Kidney (tissue), 14 donors: ENCODE measurements around the gene ECHS1. TPM values are rescaled to one million over a fixed set of nuclear protein-coding genes. Genes with fewer than 3 reads are reported as not detected.

Experiments used
- DNase-seq, 5 donors: peaks; one replicate each; pipeline ENCODE4 v3.0.0-alpha.2; 2013 to 2020
- FAIRE-seq: peaks from 2 replicates; lab custom pipeline; 2012; peaks lifted over from hg19 to GRCh38; lab: Jason Lieb, UNC
- H3K27ac ChIP-seq, 2 donors: one replicate each; pipeline ENCODE4 v1.7.0; 2013; ENCODE audit warnings: low read depth in 2 of 2, low read length in 2 of 2, inconsistent platforms in 1 of 2
- H3K27me3 ChIP-seq: one replicate; pipeline ENCODE4 v1.7.1; 2013; ENCODE audit warnings: low read length, inconsistent platforms; ENCODE audit not compliant: control insufficient read depth, insufficient read depth
- H3K36me3 ChIP-seq, 3 donors: one replicate each; pipeline versions ENCODE4 v1.7.0 to v1.7.1; 2013; ENCODE audit warnings: low read length in 3 of 3, control low read depth in 1 of 3, inconsistent platforms in 1 of 3; ENCODE audit not compliant: insufficient read depth in 3 of 3, control insufficient read depth in 2 of 3
- H3K4me1 ChIP-seq, 3 donors: one replicate each; pipeline versions ENCODE4 v1.7.0 to v1.7.1; 2013; ENCODE audit warnings: low read length in 3 of 3, inconsistent platforms in 1 of 3, low read depth in 1 of 3; ENCODE audit not compliant: control insufficient read depth in 2 of 3, insufficient read depth in 2 of 3
- H3K4me3 ChIP-seq, 3 donors: one replicate each; pipeline versions ENCODE4 v1.7.0 to v1.8.1; 2013; ENCODE audit warnings: low read length in 3 of 3, control low read depth in 1 of 3, inconsistent platforms in 1 of 3
- H3K9ac ChIP-seq, 3 donors: one replicate each; pipeline versions ENCODE4 v1.7.0 to v1.7.1; 2013; ENCODE audit warnings: low read length in 3 of 3, control low read depth in 1 of 3, inconsistent platforms in 1 of 3
- H3K9me3 ChIP-seq, 3 donors: one replicate each; pipeline versions ENCODE4 v1.7.0 to v1.7.1; 2013; ENCODE audit warnings: low read length in 3 of 3, control low read depth in 1 of 3, inconsistent platforms in 1 of 3; ENCODE audit not compliant: control insufficient read depth in 2 of 3, insufficient read depth in 1 of 3
- intact Hi-C: fragments of 100-400 bp; cut with DNase I; formaldehyde crosslinking; loops from one replicate; pipeline ENCODE4 v1.11.1; 2022
- polyA plus RNA-seq: library from polyadenylated mRNA; stranded (reverse); fragments of 350-450 nt; fragmentation: Illumina TruSeq; extraction: RNeasy Lipid Tissue Mini Kit (QIAGEN cat#74804); gene quantifications from one replicate; pipeline ENCODE4 v1.2.3, GENCODE V29; 2014; ENCODE audit warnings: low read depth, low replicate concordance; ENCODE audit not compliant: insufficient read depth
- total RNA-seq: library from RNA; stranded (reverse); fragmentation: NEBNext Ultra II Directional; extraction: Animal tissue kit (Norgen Biotek cat#: 25700); gene quantifications from one replicate; pipeline ENCODE4 v1.2.1, GENCODE V29; 2021
- TF ChIP-seq, protein P1 (sequence below): IDR thresholded peaks from 3 replicates; pipeline ENCODE4 v1.5.1; 2012; ENCODE audit warnings: mild to moderate bottlenecking, moderate library complexity, borderline replicate concordance; ENCODE audit not compliant: insufficient read depth; ENCODE audit errors: extremely low read depth
- donor health status: control.
- donor health status: control.
- donor health status: control.
- donor health status: control.
- donor health status: control.
- donor health status: DM: yes; HTN: yes; CAD: no.
- donor health status: Normal renal cell carcinoma (clear cell type).

ECHS1 gene
- total and polyA plus RNA-seq, 2 donors from 2014 or later, result 85.6 to 599 TPM

DNA sequence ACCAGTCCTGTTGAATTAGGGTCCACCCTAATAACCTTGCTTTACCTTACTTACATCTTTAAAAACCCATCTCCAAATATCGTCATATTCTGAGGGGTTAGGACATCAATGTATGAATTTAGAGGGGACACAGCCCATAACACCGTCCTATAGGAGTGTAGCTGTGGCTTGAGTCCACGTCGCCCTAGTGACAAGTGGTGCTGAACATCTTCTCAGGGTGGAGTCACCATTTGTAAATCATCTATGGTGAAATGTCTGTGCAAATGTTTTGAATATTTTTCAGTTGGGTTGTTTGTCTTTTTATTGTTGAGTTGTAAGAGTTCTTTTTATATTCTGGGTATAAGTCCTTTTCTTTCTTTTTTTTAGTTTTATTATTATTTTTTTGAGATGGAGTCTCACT, 31.2 kb downstream of the ECHS1 start:
- intact Hi-C loops, result no loop called here
- H3K36me3 ChIP-seq, result no peaks in the 10 kb centered on the region
- H3K9ac ChIP-seq, result no peak overlapping the region
- H3K9me3 ChIP-seq, result no peaks in the 10 kb centered on the region
- H3K4me3 ChIP-seq, result no peak overlapping the region
- FAIRE-seq (no peak), DNase-seq (no peak)
- no peak overlapping the region for H3K27ac ChIP-seq
- H3K4me1 ChIP-seq, result no peaks in the 10 kb centered on the region
- TF ChIP-seq, protein P1, sequence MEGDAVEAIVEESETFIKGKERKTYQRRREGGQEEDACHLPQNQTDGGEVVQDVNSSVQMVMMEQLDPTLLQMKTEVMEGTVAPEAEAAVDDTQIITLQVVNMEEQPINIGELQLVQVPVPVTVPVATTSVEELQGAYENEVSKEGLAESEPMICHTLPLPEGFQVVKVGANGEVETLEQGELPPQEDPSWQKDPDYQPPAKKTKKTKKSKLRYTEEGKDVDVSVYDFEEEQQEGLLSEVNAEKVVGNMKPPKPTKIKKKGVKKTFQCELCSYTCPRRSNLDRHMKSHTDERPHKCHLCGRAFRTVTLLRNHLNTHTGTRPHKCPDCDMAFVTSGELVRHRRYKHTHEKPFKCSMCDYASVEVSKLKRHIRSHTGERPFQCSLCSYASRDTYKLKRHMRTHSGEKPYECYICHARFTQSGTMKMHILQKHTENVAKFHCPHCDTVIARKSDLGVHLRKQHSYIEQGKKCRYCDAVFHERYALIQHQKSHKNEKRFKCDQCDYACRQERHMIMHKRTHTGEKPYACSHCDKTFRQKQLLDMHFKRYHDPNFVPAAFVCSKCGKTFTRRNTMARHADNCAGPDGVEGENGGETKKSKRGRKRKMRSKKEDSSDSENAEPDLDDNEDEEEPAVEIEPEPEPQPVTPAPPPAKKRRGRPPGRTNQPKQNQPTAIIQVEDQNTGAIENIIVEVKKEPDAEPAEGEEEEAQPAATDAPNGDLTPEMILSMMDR, result no peak
- peaks cover 8% of the 10 kb centered on the region for H3K27me3 ChIP-seq

DNA sequence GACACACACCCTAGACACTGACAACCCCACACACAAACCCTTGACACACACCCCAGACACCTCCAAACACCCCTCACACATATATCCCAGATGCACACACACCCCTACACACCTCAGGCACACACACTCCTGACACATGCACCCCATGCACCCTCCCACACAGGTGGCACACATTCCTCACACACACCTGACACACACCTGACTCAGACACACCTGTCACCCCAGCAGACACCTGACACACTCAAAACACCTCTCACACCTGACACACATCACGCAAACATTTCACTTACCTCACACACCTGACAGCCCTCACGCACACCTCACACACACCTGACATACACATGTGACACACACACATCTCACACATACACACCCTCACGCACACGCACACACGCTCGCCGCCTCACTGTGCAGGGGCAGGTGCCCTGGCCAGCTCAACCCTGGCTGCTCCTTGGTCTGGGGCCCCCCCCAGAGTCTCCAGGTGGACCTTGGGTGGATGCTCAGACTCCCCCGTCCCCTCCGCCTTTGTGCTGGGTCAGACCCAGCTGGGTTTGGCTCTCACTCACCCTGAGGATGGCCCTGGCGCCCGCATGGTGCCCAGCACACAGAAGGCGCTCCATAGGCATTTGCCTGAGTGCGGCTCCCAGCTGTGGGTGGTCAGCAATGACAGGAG, 33.3 kb downstream of the ECHS1 start:
- Histone ChIP-seq H3K27me3 (peaks cover 17% of the 10 kb centered on the region), H3K4me3 (no peak overlapping the region), H3K9ac (no peak overlapping the region), H3K27ac (no peak overlapping the region), H3K36me3 (no peaks in the 10 kb centered on the region), H3K4me1 (peaks cover 0 to 4% (median 0%) of the 10 kb centered on the region in 3 donors), H3K9me3 (no peaks in the 10 kb centered on the region)
- FAIRE-seq (no peak), DNase-seq (no peak)
- TF ChIP-seq, protein P1, result no peak
- intact Hi-C loops, result no loop called here

DNA sequence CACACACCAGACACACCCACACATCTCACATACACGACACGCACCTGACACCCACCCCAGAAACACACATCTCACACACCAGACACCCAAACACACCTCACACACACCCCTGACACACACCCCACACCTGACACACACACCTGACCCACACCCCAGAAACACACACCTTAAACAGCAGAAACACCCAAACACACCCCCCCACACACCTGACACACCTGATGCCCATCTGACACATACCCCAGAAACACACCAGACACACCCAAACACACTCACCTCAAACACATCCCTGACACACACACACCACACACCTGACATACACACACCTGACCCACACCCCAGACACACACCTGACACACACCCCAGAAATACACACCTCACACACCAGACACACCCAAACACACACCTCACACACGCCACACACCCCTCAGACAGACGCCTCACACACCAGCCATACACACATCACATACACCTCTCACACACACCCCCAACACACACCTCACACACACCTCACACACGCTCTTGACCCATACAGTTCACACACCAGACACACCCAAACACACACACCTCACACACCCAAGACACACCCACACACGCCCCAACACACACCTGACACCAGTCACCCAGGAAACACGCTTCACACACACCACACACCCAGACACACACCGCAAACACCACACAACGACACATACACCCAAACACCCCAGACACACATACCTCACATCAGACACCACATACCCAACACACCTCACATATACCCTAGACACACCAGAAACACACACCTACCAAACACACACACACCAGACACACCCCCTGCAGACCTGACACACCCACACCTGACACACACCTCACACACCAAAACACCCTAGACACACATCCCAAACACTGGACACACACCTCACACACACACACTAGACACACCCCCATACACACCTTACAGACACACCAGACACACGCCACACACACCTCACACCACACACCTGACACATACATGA, 34.8 kb downstream of the ECHS1 start:
- intact Hi-C loops, result no loop called here
- no peaks in the 10 kb centered on the region for H3K36me3 ChIP-seq
- TF ChIP-seq, protein P1, result no peak
- no peak overlapping the region for H3K9ac ChIP-seq
- DNase-seq (no peak), FAIRE-seq (no peak)
- no peak overlapping the region for H3K27ac ChIP-seq
- H3K4me1 ChIP-seq, result peaks cover 0 to 4% (median 0%) of the 10 kb centered on the region in 3 donors
- peaks cover 17% of the 10 kb centered on the region for H3K27me3 ChIP-seq
- no peaks in the 10 kb centered on the region for H3K9me3 ChIP-seq
- no peak overlapping the region for H3K4me3 ChIP-seq
